DMS53 treated with DMSO at 0.1 percent for 48 hours (cell line): ENCODE results near the gene PRMT3.
"Not testable (repeated sequence)": the region's sequence is repeated elsewhere in the genome, so short reads cannot be mapped to it uniquely, and the experiment has no call there.

Experiments
- DNase-seq: peaks from one replicate; lab custom pipeline; 2025; ENCODE audit not compliant: unreplicated experiment; lab: John Stamatoyannopoulos, UW

Gene PRMT3

DNA sequence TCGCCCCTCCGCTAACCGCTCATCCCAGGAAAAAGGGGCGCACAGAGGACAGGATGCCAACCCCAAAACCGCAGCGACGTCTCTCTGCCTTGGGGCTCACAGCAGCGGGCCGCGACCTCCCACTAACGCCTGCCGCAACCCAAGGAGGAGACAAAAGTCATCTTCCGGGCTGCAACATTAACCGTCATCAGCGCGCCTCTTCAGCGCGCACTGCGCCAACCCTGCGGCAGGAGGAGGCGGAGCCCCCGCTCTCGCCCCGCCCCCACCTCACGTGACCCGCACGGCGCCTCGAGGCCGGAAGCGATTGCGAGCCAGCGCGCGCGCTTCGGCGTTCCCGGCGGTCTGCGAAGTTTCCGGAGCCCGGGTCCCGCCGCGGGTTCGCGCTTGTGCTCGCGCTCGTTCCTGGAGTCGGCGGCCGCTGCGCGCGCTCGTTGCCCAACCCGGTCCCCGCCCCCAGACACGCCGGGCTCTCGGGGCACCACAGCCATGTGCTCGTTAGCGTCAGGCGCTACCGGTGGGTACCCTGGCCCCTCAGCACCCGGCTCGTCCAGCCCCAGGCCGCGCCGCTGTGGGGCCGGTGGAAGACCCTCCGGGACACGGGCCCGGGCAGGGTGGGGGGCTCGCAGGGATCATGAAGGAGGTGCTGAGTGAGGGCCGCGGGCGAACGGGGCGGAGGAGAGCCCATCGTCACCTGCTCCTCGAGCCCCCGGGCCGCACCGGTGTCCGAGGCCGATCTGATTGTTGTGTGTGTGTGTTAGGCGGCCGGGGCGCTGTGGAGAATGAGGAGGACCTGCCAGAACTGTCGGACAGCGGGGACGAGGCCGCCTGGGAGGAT lies at the start of gene PRMT3:
Gene PRMT3 (plus strand): TSS at position 456 of the 835 bp plus-strand sequence. CDS start 31 bp downstream, at position 487.
- peak; percentile 83 for DNase-seq

DNA sequence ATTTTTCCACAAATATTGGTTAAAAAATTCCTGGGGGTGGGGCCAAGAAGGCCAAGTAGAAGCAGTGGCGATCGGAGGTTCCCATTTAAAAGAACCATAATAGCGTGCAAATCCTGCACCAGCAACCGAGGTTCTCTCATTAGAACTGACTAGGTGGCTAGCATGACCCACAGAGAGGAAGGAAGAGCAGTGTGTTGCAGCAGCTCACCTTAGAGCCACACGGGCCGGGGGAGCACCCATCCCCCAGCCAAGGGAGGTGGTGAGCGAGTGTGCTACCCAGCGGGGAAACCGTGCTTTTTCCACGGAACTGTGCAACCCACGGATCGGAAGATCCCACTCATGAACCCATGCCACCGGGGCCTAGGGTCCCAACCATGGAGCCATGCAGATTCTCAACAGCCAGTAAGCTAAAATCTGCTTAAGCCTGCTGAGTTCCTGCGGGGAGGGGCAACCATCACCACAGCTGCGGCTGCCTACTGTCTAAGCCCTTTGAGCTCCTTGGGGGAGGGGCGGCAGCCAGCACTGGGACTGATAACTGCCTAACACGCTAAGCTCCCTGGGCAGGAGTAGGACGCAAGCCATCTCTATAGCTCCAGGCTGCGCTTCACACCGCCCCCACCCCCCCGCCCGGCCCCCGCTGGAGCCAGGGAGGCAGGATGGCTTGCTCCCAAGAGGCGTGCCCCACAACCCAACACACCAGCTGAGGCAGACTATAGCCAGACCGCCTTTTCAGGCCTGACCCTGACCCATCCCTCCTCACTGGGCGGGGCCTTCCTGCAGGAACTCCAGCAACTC lies 45.0 kb upstream of the PRMT3 start:
- no peak for DNase-seq

DNA sequence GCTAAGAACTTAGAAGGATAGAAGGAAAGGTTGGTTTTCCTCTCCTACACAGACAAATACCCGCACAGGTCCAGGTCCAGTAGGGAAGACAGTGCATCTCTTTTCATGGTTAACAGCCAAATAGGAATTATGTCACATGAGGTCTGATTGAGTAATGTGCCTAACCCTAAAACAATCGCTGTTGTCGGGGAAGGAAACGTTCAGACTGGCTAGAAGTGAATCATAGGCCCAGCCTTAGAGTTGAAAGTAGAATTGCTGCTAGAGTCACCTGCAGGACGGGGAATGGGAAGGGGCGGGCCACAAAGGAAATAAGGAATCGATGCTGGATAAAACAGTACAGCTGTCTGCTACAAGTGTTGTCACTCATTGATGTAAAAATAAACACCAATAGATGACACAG lies 36.4 kb upstream of the PRMT3 start:
- DNase-seq = no peak

DNA sequence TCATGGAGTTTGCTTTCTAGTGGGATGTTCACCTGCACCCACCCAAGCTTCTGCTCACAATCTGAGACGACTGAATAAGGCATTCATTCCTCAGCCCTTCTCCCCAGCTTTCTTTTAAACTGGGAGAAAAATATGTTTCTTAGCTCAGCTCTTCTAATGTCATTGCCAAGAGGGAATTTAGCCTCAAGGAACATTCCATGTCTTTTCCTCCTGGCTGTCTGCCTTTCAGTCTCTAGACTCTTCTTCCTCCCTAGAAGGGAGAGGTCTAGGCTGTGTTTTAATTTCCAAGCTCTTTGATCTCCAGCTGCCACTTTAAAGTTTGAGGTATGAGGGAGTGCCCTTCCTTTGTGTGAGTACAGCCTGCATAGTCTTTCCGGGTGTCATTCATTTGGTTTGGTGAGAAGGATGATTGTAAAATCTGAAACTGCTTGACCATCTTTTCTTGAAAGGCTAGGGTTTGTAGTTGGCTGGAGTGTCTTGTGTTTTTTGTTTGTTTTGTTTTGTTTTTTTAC lies 35.7 kb upstream of the PRMT3 start:
- no peak for DNase-seq

DNA sequence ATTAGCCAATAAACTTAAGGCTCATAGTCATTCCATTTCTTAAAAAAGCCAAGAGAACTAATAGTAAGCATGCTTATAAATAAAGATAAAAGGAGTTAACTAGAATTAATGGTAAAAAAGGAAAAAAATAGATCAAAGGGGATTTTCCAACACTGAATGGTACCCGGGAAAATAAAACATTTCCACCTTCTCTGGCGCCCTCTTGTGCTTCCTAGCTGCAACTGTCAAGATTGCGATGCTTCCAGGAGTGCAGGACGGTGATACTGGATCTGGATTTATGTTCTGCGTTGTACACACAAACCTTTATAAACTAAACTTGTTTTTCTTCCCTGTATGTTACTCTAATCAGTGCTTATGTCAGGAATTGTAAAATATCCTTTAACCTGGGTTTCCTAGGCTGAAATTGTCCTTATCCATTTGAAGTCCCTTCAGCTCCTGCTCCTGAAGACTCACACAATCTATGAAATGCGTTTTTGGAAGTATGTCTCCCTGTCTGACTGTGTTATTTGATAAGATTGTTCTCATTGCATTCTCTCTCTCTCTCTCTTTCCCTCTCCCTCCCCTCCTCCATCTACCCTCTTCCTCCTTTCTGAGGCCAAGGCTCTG lies 33.6 kb upstream of the PRMT3 start:
- DNase-seq = peak; percentile 47

DNA sequence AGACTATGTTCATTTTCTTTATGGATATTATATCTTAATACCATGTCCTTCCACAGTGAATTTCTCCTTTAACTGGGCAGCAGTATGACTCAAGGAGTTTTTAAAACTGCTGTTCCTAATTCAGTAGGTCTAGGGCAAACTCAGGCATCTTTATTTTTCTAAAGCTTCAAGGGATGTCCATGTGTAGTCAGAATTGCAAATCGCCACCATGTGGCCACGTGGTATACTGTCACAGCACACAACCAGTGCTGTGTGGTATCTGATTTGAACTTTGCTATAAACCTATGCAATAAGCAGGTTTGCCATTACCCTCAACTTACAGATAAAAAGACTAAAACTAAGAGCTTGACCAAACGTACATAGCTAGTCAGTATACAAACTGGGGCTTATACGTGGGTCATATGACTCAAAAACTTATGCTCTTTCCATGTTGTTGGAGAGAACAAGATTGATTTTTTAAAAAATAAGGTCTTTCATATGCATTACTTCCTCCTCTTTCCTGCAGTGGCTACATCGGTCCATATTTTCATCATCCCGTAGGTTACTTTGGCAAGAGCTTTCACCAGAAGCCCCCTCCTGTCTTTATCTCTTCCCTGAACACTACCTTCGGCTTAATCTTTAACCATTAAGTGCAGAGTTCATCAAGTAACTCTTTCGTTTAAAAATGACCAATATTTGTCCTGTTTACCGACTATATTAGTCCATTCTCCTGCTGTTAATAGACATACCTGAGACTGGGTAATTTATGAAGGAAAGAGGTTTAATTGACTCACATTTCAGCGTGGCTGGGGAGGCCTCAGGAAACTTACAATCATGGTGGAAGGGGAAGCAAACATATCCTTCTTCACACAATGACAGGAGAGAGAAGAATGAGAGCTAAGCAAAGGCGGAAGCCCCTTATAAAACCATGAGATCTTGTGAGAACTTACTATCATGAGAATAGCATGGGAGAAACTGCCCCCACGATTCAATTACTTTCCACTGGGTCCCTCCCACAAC lies 32.0 kb upstream of the PRMT3 start:
- peak; percentile 71 for DNase-seq

DNA sequence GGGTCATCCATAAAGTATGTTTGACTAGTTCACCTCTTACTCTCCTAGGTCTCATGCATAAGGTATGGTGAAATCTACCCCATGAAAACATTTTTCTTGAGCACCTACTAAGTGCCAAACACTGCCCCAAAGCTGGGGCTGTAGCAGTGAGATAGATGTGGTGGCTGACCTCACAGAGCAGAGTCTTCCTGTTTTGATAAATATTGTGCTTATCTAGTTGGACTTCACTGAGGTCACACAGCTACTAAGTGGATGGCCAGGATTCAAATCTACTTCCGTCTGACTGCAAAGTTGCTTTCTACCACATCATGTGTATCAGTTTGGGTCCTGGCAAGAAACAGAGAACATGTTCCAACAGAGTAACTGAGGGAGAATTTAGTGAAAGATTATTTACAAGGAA lies 30.4 kb upstream of the PRMT3 start:
- DNase-seq = no peak

DNA sequence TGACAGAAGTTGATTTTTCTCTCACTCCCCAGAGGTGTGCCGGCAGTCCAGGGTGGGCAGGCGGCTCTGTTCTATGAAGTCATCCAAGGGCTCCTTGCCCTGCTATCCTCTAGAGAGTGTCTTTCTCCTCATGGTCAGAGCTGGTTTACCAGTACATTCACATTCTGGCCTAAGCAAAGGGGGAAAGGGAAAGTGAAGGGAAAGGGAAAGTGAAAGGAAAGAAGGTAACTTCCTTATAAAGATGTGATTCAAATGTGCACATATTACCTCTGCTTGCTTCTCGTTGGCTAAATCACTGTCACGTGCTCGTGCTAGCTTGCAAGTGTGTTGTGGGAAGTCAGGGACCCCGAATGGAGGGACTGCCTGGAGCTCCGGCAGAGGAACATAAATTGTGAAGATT lies 26.9 kb upstream of the PRMT3 start:
- DNase-seq = peak; percentile 71

DNA sequence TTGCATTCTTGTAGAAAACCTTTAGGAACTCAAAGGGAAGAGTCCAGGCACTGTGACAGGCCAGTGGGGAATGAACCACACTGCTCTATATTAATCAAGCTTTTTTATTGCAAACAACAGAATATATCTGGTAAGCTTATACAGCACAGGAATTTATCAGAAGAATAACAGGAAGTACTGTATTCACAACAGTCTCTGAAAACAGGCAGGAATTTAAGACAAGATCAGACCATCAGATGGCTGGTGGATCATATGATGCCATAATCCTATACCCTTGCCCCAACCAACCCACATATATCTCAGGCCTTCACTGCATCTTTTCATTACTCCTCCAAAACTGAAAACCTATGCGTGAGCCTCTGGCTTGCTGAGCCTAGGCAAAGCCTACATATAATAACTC lies 25.0 kb upstream of the PRMT3 start:
- no peak for DNase-seq

DNA sequence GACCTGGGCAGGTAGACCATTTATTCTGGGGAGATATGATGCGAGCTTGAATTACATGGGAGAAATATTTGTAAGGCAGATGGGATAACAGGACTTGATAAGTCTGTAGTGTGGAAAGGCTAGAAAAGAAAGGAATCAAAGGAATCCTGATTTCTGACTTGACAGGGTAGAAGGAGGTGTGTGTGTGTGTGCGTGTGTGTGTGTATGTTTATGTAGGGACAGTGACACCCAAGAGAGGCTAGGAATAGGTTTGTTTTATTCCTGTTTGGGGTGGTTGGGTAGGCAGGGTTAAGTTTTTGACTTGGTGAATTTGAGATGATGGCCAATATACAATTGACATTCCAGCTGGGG lies 24.4 kb upstream of the PRMT3 start:
- DNase-seq = no peak

DNA sequence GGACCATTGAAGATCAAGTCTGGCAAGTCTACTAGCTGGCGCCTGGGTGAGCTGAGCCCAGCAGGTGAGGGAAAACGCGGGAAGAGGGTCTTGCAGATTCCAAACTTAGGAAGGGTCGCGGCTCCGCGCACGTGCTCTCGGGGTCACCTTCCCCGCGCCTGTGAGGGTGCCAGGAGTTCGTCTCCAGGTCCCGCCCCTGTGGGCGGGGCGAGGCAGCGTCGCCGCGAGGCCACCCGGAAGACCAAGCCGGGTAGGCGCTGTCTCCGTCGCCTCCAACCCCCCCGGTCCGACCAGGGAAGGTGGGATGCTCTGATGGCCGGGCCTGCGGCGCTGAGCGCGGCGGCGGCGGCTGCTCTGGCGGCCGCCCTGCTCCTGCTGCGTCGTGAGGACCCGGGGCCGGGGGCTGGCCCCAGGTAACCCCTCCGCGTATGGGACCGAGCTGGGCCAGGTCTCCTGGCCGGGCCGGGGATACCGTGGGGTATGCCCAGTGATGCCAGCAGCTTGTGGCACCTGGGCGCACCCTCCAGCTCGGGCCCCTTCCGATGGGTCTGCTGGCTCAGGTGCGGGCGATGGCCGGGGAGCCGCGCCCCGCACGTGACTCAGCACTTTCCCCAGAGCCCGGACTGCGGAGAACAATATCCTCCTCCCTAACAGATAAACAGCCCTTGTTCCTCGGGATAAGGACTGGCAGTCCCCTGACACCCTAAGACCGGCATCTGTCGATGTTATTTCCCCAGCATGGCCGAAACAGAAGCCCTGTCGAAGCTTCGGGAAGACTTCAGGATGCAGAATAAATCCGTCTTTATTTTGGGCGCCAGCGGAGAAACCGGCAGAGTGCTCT lies 23.8 kb upstream of the PRMT3 start, which contains the start of gene HTATIP2:
Gene HTATIP2 (plus strand): TSS at position 215 of the 841 bp plus-strand sequence. CDS start 524 bp downstream, at position 739.
- peak; percentile 66 for DNase-seq

DNA sequence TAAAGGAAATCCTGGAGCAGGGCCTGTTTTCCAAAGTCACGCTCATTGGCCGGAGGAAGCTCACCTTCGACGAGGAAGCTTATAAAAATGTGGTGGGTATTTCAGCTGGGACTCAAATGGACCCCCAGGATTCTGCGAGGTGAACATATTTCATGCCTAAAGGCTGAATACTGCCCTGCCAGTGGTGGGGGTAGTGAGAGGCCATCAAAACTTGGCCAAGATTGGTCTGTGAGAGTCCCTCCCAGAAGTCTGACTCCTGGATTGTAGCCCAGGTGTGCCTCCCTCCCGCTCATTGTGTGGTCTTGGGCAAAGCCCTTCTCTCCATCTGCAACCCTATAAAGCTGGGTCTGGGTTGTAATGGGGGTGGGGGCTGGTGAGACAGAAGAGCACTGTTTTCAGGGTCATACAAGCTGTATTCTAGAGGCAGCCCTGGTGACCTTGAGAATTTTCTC lies 23.1 kb upstream of the PRMT3 start:
- no peak for DNase-seq

DNA sequence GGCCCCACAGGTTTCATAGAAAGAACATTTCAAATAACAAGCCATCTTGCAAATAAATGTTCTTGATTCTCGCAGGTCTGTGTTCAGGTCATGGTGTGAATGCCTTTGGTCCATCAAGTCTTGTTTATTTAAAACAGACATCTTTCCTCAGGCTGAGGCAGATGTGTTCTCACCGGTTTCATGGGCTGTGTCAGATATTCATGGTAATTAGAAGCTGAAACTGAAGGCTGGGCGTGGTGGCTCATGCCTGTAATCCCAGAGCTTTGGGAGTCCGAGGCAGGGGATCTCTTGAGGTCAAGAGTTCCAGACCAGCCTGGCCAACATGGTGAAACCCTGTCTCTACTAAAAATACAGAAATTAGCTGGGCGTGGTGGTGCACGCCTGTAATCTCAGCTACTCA lies 22.1 kb upstream of the PRMT3 start:
- not testable (repeated sequence) for DNase-seq

DNA sequence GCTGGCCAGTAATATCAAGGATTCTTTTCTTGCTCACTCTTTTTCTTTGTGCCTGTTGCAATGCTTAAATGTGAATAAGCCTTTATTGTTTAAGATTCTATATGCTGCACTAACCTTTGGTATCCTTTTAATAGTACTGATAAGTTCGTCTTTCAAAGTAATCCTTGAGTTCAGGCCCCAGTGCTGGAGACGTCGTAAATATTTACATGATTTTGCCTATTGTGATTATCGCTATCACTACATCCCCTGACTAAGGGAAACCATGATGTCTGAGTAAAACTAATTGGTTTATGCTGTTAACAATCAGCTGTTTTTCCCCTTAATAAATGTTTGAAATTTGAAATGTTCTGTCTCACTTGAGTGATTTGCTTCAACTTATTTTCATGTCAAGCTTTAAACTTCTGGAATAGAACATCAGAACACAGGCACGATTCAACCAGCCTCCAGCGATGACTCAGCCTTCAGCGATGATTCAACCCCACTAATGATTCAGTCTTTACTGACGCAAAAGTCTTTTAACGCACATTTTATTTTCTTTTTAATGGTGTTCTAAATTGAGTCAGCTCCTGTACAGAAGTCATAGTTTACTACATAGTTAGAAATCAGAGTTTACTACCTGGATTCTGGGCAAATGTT lies 20.1 kb upstream of the PRMT3 start:
- DNase-seq = no peak

DNA sequence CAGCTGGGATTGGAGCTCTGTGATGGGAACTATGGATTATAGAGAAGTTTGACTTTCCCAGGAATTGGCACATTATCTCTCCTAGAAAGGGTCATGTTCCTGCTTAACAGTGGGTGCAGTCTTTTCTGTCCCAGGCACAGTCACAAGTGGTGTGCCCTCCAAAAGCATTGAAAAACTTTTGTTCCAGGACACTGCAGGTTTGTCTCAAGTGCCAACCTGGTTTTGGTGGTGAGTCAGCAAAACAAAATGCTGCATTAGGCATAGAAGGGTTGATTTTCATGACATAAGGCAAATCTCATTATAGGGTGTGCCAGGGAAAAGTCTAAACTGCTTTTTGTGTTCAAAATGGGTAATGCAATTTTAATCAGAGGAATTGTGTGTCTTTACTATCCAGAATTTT lies 19.1 kb upstream of the PRMT3 start:
- DNase-seq = no peak

DNA sequence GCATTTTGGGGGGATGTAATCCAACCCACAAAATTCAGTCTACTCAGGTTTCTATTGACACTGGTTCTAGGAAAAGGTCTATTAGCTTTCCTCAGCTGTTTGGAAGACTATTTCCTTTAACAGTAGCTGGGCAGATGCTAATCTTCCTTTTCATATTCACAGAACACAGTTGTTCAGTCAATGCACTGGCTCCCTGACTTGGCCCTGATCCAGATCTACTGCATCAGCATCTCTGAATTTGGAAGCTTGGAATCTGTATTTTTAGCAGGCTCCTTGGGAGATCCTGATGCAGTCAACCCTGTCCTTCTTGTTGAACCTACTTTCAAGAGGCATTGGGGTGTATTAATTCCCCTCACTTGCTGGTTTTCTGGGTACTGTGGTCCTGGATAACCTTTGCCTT lies 17.7 kb upstream of the PRMT3 start:
- DNase-seq = no peak

DNA sequence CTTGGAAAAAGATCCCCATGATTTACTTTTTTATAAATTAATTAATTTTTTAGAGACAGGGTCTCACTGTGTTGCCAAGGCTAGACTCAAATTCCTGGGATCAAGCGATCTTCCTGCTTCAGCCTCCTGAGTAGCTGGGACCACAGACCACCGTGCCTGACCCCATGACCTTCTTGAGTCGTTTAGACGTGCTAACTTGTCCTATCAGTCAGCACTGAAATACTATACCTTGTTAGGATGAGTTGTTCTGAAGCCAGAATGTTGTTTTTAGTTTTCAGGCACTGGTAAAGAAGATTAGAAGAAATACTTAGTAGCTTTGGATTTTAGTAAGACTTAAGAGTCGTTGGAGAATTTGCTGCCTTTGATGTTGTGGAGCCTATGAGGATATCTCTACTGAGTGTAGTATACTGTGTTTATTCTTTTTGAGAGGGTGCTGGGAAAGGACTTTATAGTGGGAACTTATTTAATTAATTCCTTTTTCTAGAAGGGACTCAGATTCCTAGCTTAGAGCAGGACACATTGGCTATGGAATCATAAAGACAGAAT lies 15.4 kb upstream of the PRMT3 start:
- no peak for DNase-seq

DNA sequence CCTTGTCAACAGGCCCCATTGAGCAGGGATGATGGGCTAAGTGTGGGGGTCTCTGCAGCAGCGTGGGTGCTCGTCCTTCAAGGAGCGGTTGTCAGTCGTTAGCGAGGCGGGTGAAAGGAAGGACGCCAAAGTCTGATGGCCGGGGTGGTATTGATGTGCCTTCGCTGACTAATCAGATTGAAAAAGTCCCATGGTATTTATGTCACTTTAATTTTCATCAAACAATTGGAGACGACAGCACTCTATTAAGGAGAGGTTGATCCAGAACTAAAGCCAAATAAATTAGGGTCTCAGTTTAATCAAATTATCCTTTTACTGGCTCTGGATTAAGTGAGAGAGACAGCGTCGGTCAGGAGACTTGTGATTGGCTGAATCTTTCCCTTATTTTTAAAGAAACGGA lies 14.4 kb upstream of the PRMT3 start:
- DNase-seq = no peak
